H9 (cell line): ENCODE results near the gene MMP24OS. TPM values are rescaled to one million over a fixed set of nuclear protein-coding genes. Genes with fewer than 3 reads are reported as not detected.

ENCODE experiments used
- DNase-seq: peaks from one replicate; pipeline ENCODE4 v3.0.0-alpha.2; 2017
- H2AFZ ChIP-seq: one replicate; pipeline ENCODE4 v1.6.1; 2013; ENCODE audit warnings: mild to moderate bottlenecking, low read length, control low read depth, moderate library complexity
- H2AK5ac ChIP-seq: 2 replicates; pipeline ENCODE4 v1.6.1; 2013; ENCODE audit warnings: low read length, control low read depth, mixed read lengths; ENCODE audit not compliant: insufficient read length
- H2BK120ac ChIP-seq: one replicate; pipeline ENCODE4 v1.6.1; 2013; ENCODE audit warnings: low read depth, mild to moderate bottlenecking, low read length, control low read depth, inconsistent platforms; ENCODE audit not compliant: poor library complexity, severe bottlenecking
- H2BK12ac ChIP-seq: 2 replicates; pipeline ENCODE4 v1.6.1; 2013; ENCODE audit warnings: low read length, control low read depth, mixed read lengths, low read depth; ENCODE audit not compliant: insufficient read length
- H2BK15ac ChIP-seq: 2 replicates; pipeline ENCODE4 v1.6.1; 2013; ENCODE audit warnings: low read depth, low read length, control low read depth
- H2BK20ac ChIP-seq: one replicate; pipeline ENCODE4 v1.6.1; 2013; ENCODE audit warnings: low read depth, mild to moderate bottlenecking, low read length, control low read depth, inconsistent platforms; ENCODE audit not compliant: poor library complexity, severe bottlenecking
- H2BK5ac ChIP-seq: 2 replicates; pipeline ENCODE4 v1.6.1; 2013; ENCODE audit warnings: low read length, control low read depth, mixed read lengths; ENCODE audit not compliant: insufficient read length
- H3K14ac ChIP-seq: 2 replicates; pipeline ENCODE4 v1.6.1; 2013; ENCODE audit warnings: low read length, control low read depth; ENCODE audit not compliant: insufficient read depth
- H3K18ac ChIP-seq: 2 replicates; pipeline ENCODE4 v1.6.1; 2013; ENCODE audit warnings: low read depth, mild to moderate bottlenecking, mixed read lengths, low read length, control low read depth; ENCODE audit not compliant: insufficient read length
- H3K23ac ChIP-seq: 2 replicates; pipeline ENCODE4 v1.6.1; 2013; ENCODE audit warnings: low read length, control low read depth, mixed read lengths, low read depth; ENCODE audit not compliant: insufficient read length
- H3K23me2 ChIP-seq: 2 replicates; pipeline ENCODE4 v1.6.1; 2013; ENCODE audit warnings: low read depth, mild to moderate bottlenecking, mixed read lengths, low read length, control low read depth; ENCODE audit not compliant: insufficient read length, poor library complexity, severe bottlenecking
- H3K27ac ChIP-seq: 2 replicates; pipeline ENCODE4 v1.5.1; 2013; ENCODE audit warnings: low read length, control low read depth, mixed read lengths, low read depth; ENCODE audit not compliant: insufficient read length
- H3K27me3 ChIP-seq: 2 replicates; pipeline ENCODE4 v1.6.1; 2013; ENCODE audit warnings: low read length, control low read depth, inconsistent platforms; ENCODE audit not compliant: insufficient read depth
- H3K4ac ChIP-seq: 2 replicates; pipeline ENCODE4 v1.6.1; 2013; ENCODE audit warnings: low read depth, mild to moderate bottlenecking, control low read depth, inconsistent platforms, low read length, moderate library complexity
- H3K4me1 ChIP-seq: 2 replicates; pipeline ENCODE4 v1.6.1; 2013; ENCODE audit warnings: low read length, control low read depth, inconsistent platforms; ENCODE audit not compliant: insufficient read depth
- H3K4me2 ChIP-seq: 2 replicates; pipeline ENCODE4 v1.6.1; 2013; ENCODE audit warnings: low read length, control low read depth, mixed read lengths; ENCODE audit not compliant: insufficient read length, insufficient read depth
- H3K56ac ChIP-seq: 2 replicates; pipeline ENCODE4 v1.6.1; 2013; ENCODE audit warnings: low read depth, mild to moderate bottlenecking, mixed read lengths, low read length, control low read depth; ENCODE audit not compliant: insufficient read length
- H3K79me1 ChIP-seq: 2 replicates; pipeline ENCODE4 v1.6.1; 2013; ENCODE audit warnings: low read depth, mild to moderate bottlenecking, moderate library complexity, low read length, control low read depth, inconsistent platforms; ENCODE audit not compliant: insufficient read depth, poor library complexity, severe bottlenecking
- H3K79me2 ChIP-seq: 2 replicates; pipeline ENCODE4 v1.6.1; 2013; ENCODE audit warnings: low read length, control low read depth, inconsistent platforms; ENCODE audit not compliant: insufficient read depth
- H3K9ac ChIP-seq: 2 replicates; pipeline ENCODE4 v1.6.1; 2013; ENCODE audit warnings: low read length, control low read depth, mixed read lengths; ENCODE audit not compliant: insufficient read length; ENCODE audit errors: extremely low read depth
- H3K9me3 ChIP-seq: one replicate; pipeline ENCODE4 v1.6.1; 2013; ENCODE audit warnings: low read depth, low read length, inconsistent platforms; ENCODE audit not compliant: control insufficient read depth
- H3T11ph ChIP-seq: one replicate; pipeline ENCODE4 v1.6.1; 2013; ENCODE audit warnings: mild to moderate bottlenecking, low read length, control low read depth, inconsistent platforms
- H4K20me1 ChIP-seq: one replicate; pipeline ENCODE4 v1.6.1; 2013; ENCODE audit not compliant: control insufficient read depth, insufficient read length, insufficient read depth
- H4K5ac ChIP-seq: 2 replicates; pipeline ENCODE4 v1.6.1; 2013; ENCODE audit warnings: low read depth, mild to moderate bottlenecking, mixed read lengths, low read length, control low read depth; ENCODE audit not compliant: insufficient read length
- H4K8ac ChIP-seq: replicated peaks from 2 replicates; pipeline ENCODE4 v1.6.1; 2013; ENCODE audit warnings: low read length, control low read depth, mixed read lengths, low read depth; ENCODE audit not compliant: insufficient read length
- H4K91ac ChIP-seq: 2 replicates; pipeline ENCODE4 v1.6.1; 2013; ENCODE audit warnings: low read depth, mild to moderate bottlenecking, moderate library complexity, mixed read lengths, low read length, control low read depth; ENCODE audit not compliant: insufficient read length
- H3K27ac Mint-ChIP-seq, 3 experiments: 2 replicates in 2 of 3; 3 replicates in 1 of 3; pipeline ENCODE4 v1.8.0; 2020 to 2021; ENCODE audit warnings: mixed read lengths in 3 of 3, mild to moderate bottlenecking in 1 of 3, moderate library complexity in 1 of 3
- H3K27me3 Mint-ChIP-seq: 2 replicates; pipeline ENCODE4 v1.8.0; 2021; ENCODE audit warnings: low read depth, mild to moderate bottlenecking, moderate library complexity, mixed read lengths
- H3K36me3 Mint-ChIP-seq, 3 experiments: 2 replicates in 2 of 3; 3 replicates in 1 of 3; pipeline ENCODE4 v1.8.0; 2020 to 2021; ENCODE audit warnings: low read depth in 3 of 3, mixed read lengths in 3 of 3; ENCODE audit not compliant: insufficient read depth in 1 of 3
- H3K4me1 Mint-ChIP-seq, 2 experiments: 2 replicates each; pipeline ENCODE4 v1.8.0; 2020; ENCODE audit warnings: mixed read lengths in 2 of 2
- H3K4me3 Mint-ChIP-seq, 2 experiments: 2 replicates in 1 of 2; 3 replicates in 1 of 2; pipeline ENCODE4 v1.8.0; 2020 to 2021; ENCODE audit warnings: mild to moderate bottlenecking in 2 of 2, mixed read lengths in 2 of 2, moderate library complexity in 1 of 2
- H3K9me3 Mint-ChIP-seq, 2 experiments: 2 replicates in 1 of 2; 3 replicates in 1 of 2; pipeline ENCODE4 v1.8.0; 2020; ENCODE audit warnings: mild to moderate bottlenecking in 2 of 2, mixed read lengths in 2 of 2, moderate library complexity in 1 of 2
- WGBS: extraction: QIAGEN DNeasy Blood & Tissue Kit; methylation state at CpG from one replicate; pipeline ENCODE4 v1.1.7; 2013; ENCODE audit warnings: missing lambda C conversion rate, low lambda C conversion rate, mixed read lengths; ENCODE audit not compliant: insufficient read length; ENCODE audit errors: extremely low coverage; 5-methylcytosine and 5-hydroxymethylcytosine counted together
- total RNA-seq: library from RNA; stranded (reverse); gene quantifications from 2 replicates; pipeline ENCODE4 v1.2.1, GENCODE V29; 2021
- TF ChIP-seq, protein P1 (sequence below): fragments of 200-600 bp; sonication (generic); conservative IDR thresholded peaks from 3 replicates; pipeline ENCODE4 v1.8.0; 2021; ENCODE audit warnings: antibody characterized with exemption, mild to moderate bottlenecking

The MMP24OS gene
- total RNA-seq, 1 experiment from 2014 or later: 43.8 TPM

- Mint-ChIP-seq H3K27ac (0 out of 7 replicates have a peak overlapping the region, but pooled peaks of 1 of the 3 experiments have one; percentile 37), H3K36me3 (peaks cover 2 to 7% (median 2%) of the 10 kb centered on the region in 3 experiments; a peak in 4 of 7 replicates), H3K9me3 (no peaks in the 10 kb centered on the region), H3K27me3 (no peaks in the 10 kb centered on the region), H3K4me1 (peaks cover 26% of the 10 kb centered on the region in 2 experiments), H3K4me3 (no peak overlapping the region)
- Histone ChIP-seq H3K4ac (no peak overlapping the region), H3K23me2 (no peaks in the 10 kb centered on the region), H3K9ac (no peak overlapping the region), H2BK20ac (no peak overlapping the region), H3K4me2 (no peak overlapping the region), H4K91ac (no peak overlapping the region), H4K5ac (no peak overlapping the region), H2BK5ac (no peak overlapping the region), H3K27ac (no peak overlapping the region), H3K56ac (no peak overlapping the region), H2BK120ac (no peak overlapping the region), H4K20me1 (no peaks in the 10 kb centered on the region), H3T11ph (no peak overlapping the region), H3K79me2 (no peaks in the 10 kb centered on the region), H3K18ac (no peak overlapping the region), H2BK15ac (no peak overlapping the region), H2AK5ac (no peak overlapping the region), H3K9me3 (no peaks in the 10 kb centered on the region), H3K23ac (no peak overlapping the region), H2AFZ (no peak overlapping the region), H3K27me3 (no peaks in the 10 kb centered on the region), H3K79me1 (no peaks in the 10 kb centered on the region), H3K14ac (no peak overlapping the region), H2BK12ac (no peak overlapping the region), H4K8ac (no peak overlapping the region), H3K4me1 (peaks cover 7% of the 10 kb centered on the region; the same call in 1 of the 2 replicates)
- TF ChIP-seq, protein P1, sequence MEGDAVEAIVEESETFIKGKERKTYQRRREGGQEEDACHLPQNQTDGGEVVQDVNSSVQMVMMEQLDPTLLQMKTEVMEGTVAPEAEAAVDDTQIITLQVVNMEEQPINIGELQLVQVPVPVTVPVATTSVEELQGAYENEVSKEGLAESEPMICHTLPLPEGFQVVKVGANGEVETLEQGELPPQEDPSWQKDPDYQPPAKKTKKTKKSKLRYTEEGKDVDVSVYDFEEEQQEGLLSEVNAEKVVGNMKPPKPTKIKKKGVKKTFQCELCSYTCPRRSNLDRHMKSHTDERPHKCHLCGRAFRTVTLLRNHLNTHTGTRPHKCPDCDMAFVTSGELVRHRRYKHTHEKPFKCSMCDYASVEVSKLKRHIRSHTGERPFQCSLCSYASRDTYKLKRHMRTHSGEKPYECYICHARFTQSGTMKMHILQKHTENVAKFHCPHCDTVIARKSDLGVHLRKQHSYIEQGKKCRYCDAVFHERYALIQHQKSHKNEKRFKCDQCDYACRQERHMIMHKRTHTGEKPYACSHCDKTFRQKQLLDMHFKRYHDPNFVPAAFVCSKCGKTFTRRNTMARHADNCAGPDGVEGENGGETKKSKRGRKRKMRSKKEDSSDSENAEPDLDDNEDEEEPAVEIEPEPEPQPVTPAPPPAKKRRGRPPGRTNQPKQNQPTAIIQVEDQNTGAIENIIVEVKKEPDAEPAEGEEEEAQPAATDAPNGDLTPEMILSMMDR: no peak
- no peak for DNase-seq
- WGBS: no CpG with 5 or more reads among the region's 5 CpGs
These were observed 39.7 kb upstream of the MMP24OS start for GRCh38 chr20:35317416-35318210.
